Esophagus muscularis mucosa (tissue), 2 donors: Measurements from ENCODE around the gene GABRR2.

ENCODE experiments used
- POLR2A ChIP-seq: fragments of 450-650 bp; IDR thresholded peaks from one replicate; pipeline ENCODE4 v1.6.1; 2017; ENCODE audit warnings: antibody characterized with exemption, moderate library complexity, mild to moderate bottlenecking, low read depth
- POLR2AphosphoS5 ChIP-seq, 2 donors: sonication (generic); formaldehyde crosslinking; IDR thresholded peaks; one replicate each; pipeline ENCODE4 v1.6.1; 2017; ENCODE audit warnings: antibody characterized with exemption in 2 of 2

DNA sequence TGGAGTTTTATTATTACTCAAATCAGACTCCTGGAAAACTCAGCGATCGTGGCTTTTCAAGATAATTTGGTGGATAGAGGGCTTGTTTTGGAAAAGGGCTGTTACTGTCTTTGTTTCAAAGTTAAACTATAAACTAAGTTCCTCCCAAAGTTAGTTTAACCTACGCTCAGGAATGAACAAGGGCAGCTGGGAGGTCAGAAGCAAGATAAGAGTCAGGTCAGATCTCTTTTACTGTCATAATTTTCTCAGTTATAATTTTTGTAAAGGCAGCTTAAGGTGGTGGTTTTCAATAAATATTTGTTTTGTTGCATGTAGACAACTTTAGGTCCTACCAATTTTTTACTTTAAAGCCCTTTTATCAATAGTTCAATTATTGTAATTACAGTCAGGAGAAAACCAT, 9.2 kb upstream of the GABRR2 start:
- TF ChIP-seq POLR2AphosphoS5 (IDR thresholded peaks at IDR 0.05) (no peak), POLR2A (no peak)
